Measurements from ENCODE around the gene LSAMP. TPM values are rescaled to one million over a fixed set of nuclear protein-coding genes. Genes with fewer than 3 reads are reported as not detected.

LSAMP gene
- total and polyA plus RNA-seq, 2 of the 8 experiments (the other 6 are each of a cell fraction or from before 2014, with no cell fraction given): 1.8 to 5.7 TPM

DNA sequence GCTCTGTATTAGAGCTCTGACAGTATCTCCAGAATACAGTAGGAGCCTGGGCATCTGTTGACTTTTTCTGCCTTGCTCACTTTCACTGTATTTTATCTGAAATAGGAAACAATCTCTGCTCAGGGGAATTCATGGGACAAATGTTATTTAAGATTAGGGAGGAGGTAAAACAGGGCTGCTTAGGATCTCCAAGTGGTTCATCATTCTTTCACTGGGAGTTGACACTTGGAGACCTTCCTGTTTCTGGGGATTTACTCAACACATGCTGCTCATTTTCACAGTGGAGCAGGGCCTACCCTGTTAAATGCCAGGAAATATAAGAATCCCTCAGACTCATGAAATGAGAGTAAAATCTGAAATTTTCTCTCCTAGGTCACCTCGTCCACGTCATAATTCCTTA, 636.5 kb downstream of the LSAMP start:
- Histone ChIP-seq H4K91ac (replicated peaks; ENCODE audit: insufficient read length, low read length) (no peak overlapping the region), H3K4me2 (ENCODE audit: insufficient read depth in 1 of 2, low read depth in 2 of 2, low read length in 2 of 2) (no peak overlapping the region), H3K36me3 (ENCODE audit: control insufficient read depth in 2 of 4, insufficient read depth in 4 of 4, low read length in 3 of 4) (no peaks in the 10 kb centered on the region), H3K23me2 (ENCODE audit: low read depth, low read length) (no peaks in the 10 kb centered on the region), H3K27ac (ENCODE audit: low read depth, low read length) (no peak overlapping the region), H2BK15ac (ENCODE audit: low read length) (no peak overlapping the region), H2AFZ (ENCODE audit: low read length) (no peak overlapping the region), H2BK5ac (ENCODE audit: low read depth, low read length) (no peak overlapping the region), H3K79me1 (ENCODE audit: low read depth, low read length) (no peaks in the 10 kb centered on the region), H3K4ac (replicated peaks; ENCODE audit: insufficient read length, low read depth, low read length) (no peak overlapping the region), H3K56ac (replicated peaks; ENCODE audit: insufficient read length, low read depth, low read length) (no peak overlapping the region), H3K18ac (ENCODE audit: extremely low read depth, low read length) (no peak overlapping the region), H4K8ac (ENCODE audit: extremely low read depth, insufficient read depth, low read length) (no peak overlapping the region), H2BK120ac (replicated peaks; ENCODE audit: low read depth, low read length) (no peak overlapping the region), H2BK20ac (ENCODE audit: low read length) (no peak overlapping the region), H3K4me3 (ENCODE audit: extremely low read depth in 1 of 4, insufficient read depth in 2 of 4, low read depth in 3 of 4, low read length in 4 of 4) (no peak overlapping the region), H2BK12ac (ENCODE audit: low read depth, low read length) (0 out of 2 replicates have a peak overlapping the region, but pooled peaks have one; percentile 86), H3K27me3 (replicated peaks in 1 of 4; ENCODE audit: control insufficient read depth in 3 of 4, extremely low read depth in 1 of 4, insufficient read depth in 3 of 4, low read length in 3 of 4) (no peaks in the 10 kb centered on the region), H2AK5ac (ENCODE audit: low read depth, low read length) (no peak overlapping the region), H3K79me2 (ENCODE audit: control insufficient read depth in 1 of 2, insufficient read depth in 2 of 2, low read length in 2 of 2) (no peaks in the 10 kb centered on the region), H3K9me3 (ENCODE audit: insufficient read depth in 2 of 2, low read depth in 1 of 2, low read length in 1 of 2) (no peaks in the 10 kb centered on the region), H3K14ac (ENCODE audit: insufficient read length) (no peak overlapping the region), H3K4me1 (replicated peaks in 1 of 4; ENCODE audit: control insufficient read depth in 3 of 4, insufficient read depth in 4 of 4, low read length in 3 of 4) (peaks cover 0 to 6% (median 1%) of the 10 kb centered on the region in 4 experiments; a peak in 4 of 7 replicates), H4K20me1 (replicated peaks in 1 of 2; ENCODE audit: control insufficient read depth in 1 of 2, insufficient read depth in 2 of 2, low read length in 2 of 2) (no peaks in the 10 kb centered on the region), H3K9ac (replicated peaks in 1 of 4; ENCODE audit: extremely low read depth in 1 of 4, low read depth in 3 of 4, low read length in 3 of 4) (no peak overlapping the region), H4K5ac (ENCODE audit: insufficient read length, low read depth, low read length) (no peak overlapping the region), H3K23ac (ENCODE audit: insufficient read length) (no peak overlapping the region)
- FAIRE-seq (no peak), DNase-seq (ENCODE audit: low read depth in 1 of 2, low spot score in 2 of 2) (no peak)
- no peak for TF ChIP-seq SP1 (IDR thresholded peaks at IDR 0.05; ENCODE audit: low read depth, low read length)
- no peak for TF ChIP-seq FOSL1 (IDR thresholded peaks at IDR 0.05; ENCODE audit: insufficient read depth, low read depth, low read length)
- no peak for TF ChIP-seq NANOG (IDR thresholded peaks at IDR 0.05; ENCODE audit: insufficient read depth, low read depth, low read length, poor library complexity, severe bottlenecking)
- POLR2A ChIA-PET (ENCODE audit: partially characterized antibody): no interaction called here
- CTCF ChIA-PET (ENCODE audit: partially characterized antibody): interaction anchor here (1.2 kb wide), 1 partner anchor 10 kb away, joined by 8 read pairs; no protein-coding TSS in a partner anchor
- 87% methylated on average over 2 of the region's 2 CpGs; no CpG with 5 or more reads in 1 of the 2 experiments for WGBS, 2 experiments (ENCODE audit: extremely low coverage in 1 of 2, insufficient coverage in 1 of 2, insufficient read length in 1 of 2, insufficient replicate concordance in 2 of 2, low coverage in 1 of 2, low lambda C conversion rate in 2 of 2, missing lambda C conversion rate in 1 of 2)

Data from H1 (cell line).